Measurements from ENCODE around the gene GATA5. TPM values are rescaled to one million over a fixed set of nuclear protein-coding genes. Genes with fewer than 3 reads are reported as not detected.

GATA5 gene
- total RNA-seq = not detected
- polyA plus RNA-seq = not detected

- H3K36me3 Mint-ChIP-seq = no peaks in the 10 kb centered on the region
- H3K27ac Mint-ChIP-seq = peak within 1 kb of the TSS in 1 of 7 donors; percentile 41
- Histone ChIP-seq H3K9me3 (ENCODE audit: control insufficient read depth in 1 of 2, low read length in 2 of 2) (no peaks in the 10 kb centered on the region), H3K27me3 (ENCODE audit: insufficient read depth, low read length) (peaks cover 10% of the 10 kb centered on the region), H3K4me1 (ENCODE audit: insufficient read depth, low read length) (no peaks in the 10 kb centered on the region), H3K36me3 (ENCODE audit: insufficient read depth, low read length) (no peaks in the 10 kb centered on the region), H3K27ac (ENCODE audit: low read depth, low read length) (no peak within 1 kb of the TSS), H3K4me3 (ENCODE audit: low read length in 2 of 2) (no peak within 1 kb of the TSS)
- peaks cover 0 to 12% (median 3%) of the 10 kb centered on the region in 4 donors for H3K4me1 Mint-ChIP-seq
- no peak for DNase-seq
- H3K27me3 Mint-ChIP-seq = peaks cover 21 to 39% of the 10 kb centered on the region in 2 donors
- intact Hi-C loops (cut with micrococcal nuclease) = no loop called here
- H3K4me3 Mint-ChIP-seq = peak within 1 kb of the TSS in 1 of 8 donors; percentile 59
- CTCF ChIA-PET (ENCODE audit: partially characterized antibody) = no interaction called here
- no peaks in the 10 kb centered on the region for H3K9me3 Mint-ChIP-seq
- POLR2A ChIA-PET (ENCODE audit: partially characterized antibody) = no interaction called here
Observed at GRCh38 chr20:62475772-62476055, at the start of gene GATA5. GATA5 (minus strand) TSS chr20:62475995; CDS start chr20:62475521, 474 bp downstream.

GRCh38 chr20:62525014-62525413 is 49.2 kb upstream of the GATA5 start:
- Histone ChIP-seq H3K36me3 (ENCODE audit: insufficient read depth, low read length) (no peaks in the 10 kb centered on the region), H3K27me3 (ENCODE audit: insufficient read depth, low read length) (no peaks in the 10 kb centered on the region), H3K27ac (ENCODE audit: low read depth, low read length) (no peak overlapping the region), H3K9me3 (ENCODE audit: control insufficient read depth in 1 of 2, low read length in 2 of 2) (no peaks in the 10 kb centered on the region), H3K4me3 (ENCODE audit: low read length in 2 of 2) (no peak overlapping the region), H3K4me1 (ENCODE audit: insufficient read depth, low read length) (no peaks in the 10 kb centered on the region)
- no peak overlapping the region for H3K4me3 Mint-ChIP-seq
- DNase-seq = no peak
- intact Hi-C loops (cut with micrococcal nuclease) = no loop called here
- H3K27me3 Mint-ChIP-seq = peaks cover 9 to 21% of the 10 kb centered on the region in 2 donors
- POLR2A ChIA-PET (ENCODE audit: partially characterized antibody) = no interaction called here
- CTCF ChIA-PET (ENCODE audit: partially characterized antibody) = no interaction called here
- H3K4me1 Mint-ChIP-seq = peaks cover 0 to 2% (median 0%) of the 10 kb centered on the region in 4 donors
- no peaks in the 10 kb centered on the region for H3K9me3 Mint-ChIP-seq
- H3K27ac Mint-ChIP-seq = no peak overlapping the region
- no peaks in the 10 kb centered on the region for H3K36me3 Mint-ChIP-seq

GRCh38 chr20:62524505-62524911 is 48.7 kb upstream of the GATA5 start:
- ChIA-PET POLR2A (ENCODE audit: partially characterized antibody) (no interaction called here), CTCF (ENCODE audit: partially characterized antibody) (no interaction called here)
- Mint-ChIP-seq H3K36me3 (no peaks in the 10 kb centered on the region), H3K27ac (no peak overlapping the region), H3K4me3 (no peak overlapping the region), H3K4me1 (peaks cover 0 to 2% (median 0%) of the 10 kb centered on the region in 4 donors), H3K9me3 (no peaks in the 10 kb centered on the region), H3K27me3 (peaks cover 8 to 21% of the 10 kb centered on the region in 2 donors)
- Histone ChIP-seq H3K36me3 (ENCODE audit: insufficient read depth, low read length) (no peaks in the 10 kb centered on the region), H3K9me3 (ENCODE audit: control insufficient read depth in 1 of 2, low read length in 2 of 2) (no peaks in the 10 kb centered on the region), H3K27ac (ENCODE audit: low read depth, low read length) (no peak overlapping the region), H3K4me1 (ENCODE audit: insufficient read depth, low read length) (no peaks in the 10 kb centered on the region), H3K4me3 (ENCODE audit: low read length in 2 of 2) (no peak overlapping the region), H3K27me3 (ENCODE audit: insufficient read depth, low read length) (no peaks in the 10 kb centered on the region)
- no peak for DNase-seq
- intact Hi-C loops (cut with micrococcal nuclease) = no loop called here

- ChIA-PET CTCF (ENCODE audit: partially characterized antibody) (no interaction called here), POLR2A (ENCODE audit: partially characterized antibody) (no interaction called here)
- Mint-ChIP-seq H3K36me3 (no peaks in the 10 kb centered on the region), H3K9me3 (no peaks in the 10 kb centered on the region), H3K27ac (no peak overlapping the region), H3K4me1 (peaks cover 0 to 2% (median 0%) of the 10 kb centered on the region in 4 donors), H3K27me3 (peaks cover 8 to 21% of the 10 kb centered on the region in 2 donors), H3K4me3 (no peak overlapping the region)
- no peaks in the 10 kb centered on the region for H3K4me1 ChIP-seq (ENCODE audit: insufficient read depth, low read length)
- H3K4me3 ChIP-seq (ENCODE audit: low read length in 2 of 2) = no peak overlapping the region
- no peak overlapping the region for H3K27ac ChIP-seq (ENCODE audit: low read depth, low read length)
- DNase-seq = peak in 2 of 5 donors; percentile 18 to 51
- no peaks in the 10 kb centered on the region for H3K36me3 ChIP-seq (ENCODE audit: insufficient read depth, low read length)
- no peaks in the 10 kb centered on the region for H3K9me3 ChIP-seq (ENCODE audit: control insufficient read depth in 1 of 2, low read length in 2 of 2)
- intact Hi-C loops (cut with micrococcal nuclease) = no loop called here
- no peaks in the 10 kb centered on the region for H3K27me3 ChIP-seq (ENCODE audit: insufficient read depth, low read length)
Observed at GRCh38 chr20:62523473-62524203, 47.8 kb upstream of the GATA5 start.

GRCh38 chr20:62522748-62523396 is 47.1 kb upstream of the GATA5 start:
- intact Hi-C loops (cut with micrococcal nuclease) = no loop called here
- no peak overlapping the region for H3K4me3 ChIP-seq (ENCODE audit: low read length in 2 of 2)
- ChIA-PET POLR2A (ENCODE audit: partially characterized antibody) (no interaction called here), CTCF (ENCODE audit: partially characterized antibody) (no interaction called here)
- H3K4me1 ChIP-seq (ENCODE audit: insufficient read depth, low read length) = no peaks in the 10 kb centered on the region
- no peaks in the 10 kb centered on the region for H3K27me3 ChIP-seq (ENCODE audit: insufficient read depth, low read length)
- no peaks in the 10 kb centered on the region for H3K36me3 ChIP-seq (ENCODE audit: insufficient read depth, low read length)
- H3K27ac ChIP-seq (ENCODE audit: low read depth, low read length) = no peak overlapping the region
- no peak for DNase-seq
- H3K9me3 ChIP-seq (ENCODE audit: control insufficient read depth in 1 of 2, low read length in 2 of 2) = no peaks in the 10 kb centered on the region
- Mint-ChIP-seq H3K4me3 (no peak overlapping the region), H3K27ac (no peak overlapping the region), H3K36me3 (no peaks in the 10 kb centered on the region), H3K9me3 (no peaks in the 10 kb centered on the region), H3K4me1 (peaks cover 0 to 2% (median 0%) of the 10 kb centered on the region in 4 donors), H3K27me3 (peaks cover 8 to 22% of the 10 kb centered on the region in 2 donors)

- Histone ChIP-seq H3K4me3 (ENCODE audit: low read length in 2 of 2) (no peak overlapping the region), H3K9me3 (ENCODE audit: control insufficient read depth in 1 of 2, low read length in 2 of 2) (no peaks in the 10 kb centered on the region), H3K36me3 (ENCODE audit: insufficient read depth, low read length) (no peaks in the 10 kb centered on the region), H3K27me3 (ENCODE audit: insufficient read depth, low read length) (no peaks in the 10 kb centered on the region), H3K4me1 (ENCODE audit: insufficient read depth, low read length) (no peaks in the 10 kb centered on the region), H3K27ac (ENCODE audit: low read depth, low read length) (no peak overlapping the region)
- POLR2A ChIA-PET (ENCODE audit: partially characterized antibody) = no interaction called here
- CTCF ChIA-PET (ENCODE audit: partially characterized antibody) = no interaction called here
- H3K4me1 Mint-ChIP-seq = peaks cover 0 to 2% (median 0%) of the 10 kb centered on the region in 4 donors
- H3K36me3 Mint-ChIP-seq = no peaks in the 10 kb centered on the region
- DNase-seq = no peak
- no peak overlapping the region for H3K27ac Mint-ChIP-seq
- no peaks in the 10 kb centered on the region for H3K9me3 Mint-ChIP-seq
- intact Hi-C loops (cut with micrococcal nuclease) = no loop called here
- no peak overlapping the region for H3K4me3 Mint-ChIP-seq
- H3K27me3 Mint-ChIP-seq = peaks cover 6 to 20% of the 10 kb centered on the region in 2 donors
Observed at GRCh38 chr20:62519826-62520225, 44.0 kb upstream of the GATA5 start.

- no peaks in the 10 kb centered on the region for H3K4me1 Mint-ChIP-seq
Observed at GRCh38 chr20:62518911-62519310, 43.1 kb upstream of the GATA5 start.

More at GRCh38 chr20:62518911-62519310, 43.1 kb upstream of the GATA5 start:
- H3K4me3 Mint-ChIP-seq = no peak overlapping the region
- H3K27me3 Mint-ChIP-seq = peaks cover 5 to 18% of the 10 kb centered on the region in 2 donors
- Histone ChIP-seq H3K4me1 (ENCODE audit: insufficient read depth, low read length) (no peaks in the 10 kb centered on the region), H3K4me3 (ENCODE audit: low read length in 2 of 2) (no peak overlapping the region), H3K9me3 (ENCODE audit: control insufficient read depth in 1 of 2, low read length in 2 of 2) (no peaks in the 10 kb centered on the region), H3K27ac (ENCODE audit: low read depth, low read length) (no peak overlapping the region), H3K36me3 (ENCODE audit: insufficient read depth, low read length) (no peaks in the 10 kb centered on the region), H3K27me3 (ENCODE audit: insufficient read depth, low read length) (no peaks in the 10 kb centered on the region)
- intact Hi-C loops (cut with micrococcal nuclease) = no loop called here
- H3K27ac Mint-ChIP-seq = no peak overlapping the region
- ChIA-PET CTCF (ENCODE audit: partially characterized antibody) (no interaction called here), POLR2A (ENCODE audit: partially characterized antibody) (no interaction called here)
- no peaks in the 10 kb centered on the region for H3K36me3 Mint-ChIP-seq
- DNase-seq = no peak
- no peaks in the 10 kb centered on the region for H3K9me3 Mint-ChIP-seq
